RWPE1 (cell line): ENCODE measurements around the gene CCT3.
"Not testable (repeated sequence)": the region's sequence is repeated elsewhere in the genome, so short reads cannot be mapped to it uniquely, and the experiment has no call there.

Source experiments
- CTCF ChIA-PET: fragments of 350-600 bp; sonication (Branson Sonifier 250); formaldehyde crosslinking; extraction: SDS; loops from one replicate; lab custom pipeline; 2021; lab: Yijun Ruan, JAX
- POLR2A ChIA-PET: fragments of 400-600 bp; formaldehyde crosslinking; extraction: SDS; loops from one replicate; lab custom pipeline; 2020; ENCODE audit warnings: antibody characterized with exemption; ENCODE audit not compliant: low non-redundant PET; lab: Yijun Ruan, JAX
- DNase-seq: peaks from one replicate; pipeline ENCODE4 v3.0.0; 2012; ENCODE audit warnings: low spot score
- H3K27ac ChIP-seq: fragments of 450-650 bp; 2 replicates; pipeline ENCODE4 v1.5.1; 2017
- TF ChIP-seq, protein P1 (sequence below): fragments of 450-650 bp; conservative IDR thresholded peaks from 2 replicates; pipeline ENCODE4 v1.5.1; 2017; ENCODE audit warnings: low read depth, mild to moderate bottlenecking

Gene CCT3

DNA sequence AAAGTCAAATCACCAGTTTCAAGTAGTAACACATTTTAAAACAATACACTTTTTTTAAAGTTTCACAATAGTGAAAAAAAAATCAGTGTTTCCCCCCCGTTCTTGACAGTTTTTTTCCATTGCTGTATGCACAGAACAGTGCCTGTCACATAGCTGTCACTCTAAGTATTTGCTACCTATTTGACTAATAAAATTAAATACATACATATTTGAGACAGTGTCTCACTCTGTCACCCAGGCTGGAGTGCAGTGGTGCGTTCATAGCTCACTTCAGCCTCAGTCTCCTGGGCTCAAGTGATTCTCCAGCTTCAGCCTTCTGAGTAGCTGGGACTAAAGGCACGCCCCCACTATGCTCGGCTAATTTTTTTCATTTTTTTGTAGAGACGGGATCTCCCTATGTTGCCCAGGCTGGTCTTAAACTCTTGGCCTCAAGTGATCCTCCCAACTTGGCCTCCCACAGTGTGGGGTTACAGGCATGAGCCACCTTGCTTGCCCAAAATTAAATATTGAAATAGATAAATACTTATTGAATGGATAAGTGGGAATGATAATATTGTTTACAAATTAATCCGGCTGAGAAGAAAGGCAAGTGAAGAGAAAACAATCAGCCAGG, 18.3 kb upstream of the CCT3 start:
- ChIA-PET CTCF (interaction anchor here (0.6 to 1.5 kb wide), 8 partner anchors 9 to 380 kb away, joined by 3 to 4 read pairs (median 4); no protein-coding TSS in a partner anchor), POLR2A (no interaction called here)
- TF ChIP-seq, protein P1, sequence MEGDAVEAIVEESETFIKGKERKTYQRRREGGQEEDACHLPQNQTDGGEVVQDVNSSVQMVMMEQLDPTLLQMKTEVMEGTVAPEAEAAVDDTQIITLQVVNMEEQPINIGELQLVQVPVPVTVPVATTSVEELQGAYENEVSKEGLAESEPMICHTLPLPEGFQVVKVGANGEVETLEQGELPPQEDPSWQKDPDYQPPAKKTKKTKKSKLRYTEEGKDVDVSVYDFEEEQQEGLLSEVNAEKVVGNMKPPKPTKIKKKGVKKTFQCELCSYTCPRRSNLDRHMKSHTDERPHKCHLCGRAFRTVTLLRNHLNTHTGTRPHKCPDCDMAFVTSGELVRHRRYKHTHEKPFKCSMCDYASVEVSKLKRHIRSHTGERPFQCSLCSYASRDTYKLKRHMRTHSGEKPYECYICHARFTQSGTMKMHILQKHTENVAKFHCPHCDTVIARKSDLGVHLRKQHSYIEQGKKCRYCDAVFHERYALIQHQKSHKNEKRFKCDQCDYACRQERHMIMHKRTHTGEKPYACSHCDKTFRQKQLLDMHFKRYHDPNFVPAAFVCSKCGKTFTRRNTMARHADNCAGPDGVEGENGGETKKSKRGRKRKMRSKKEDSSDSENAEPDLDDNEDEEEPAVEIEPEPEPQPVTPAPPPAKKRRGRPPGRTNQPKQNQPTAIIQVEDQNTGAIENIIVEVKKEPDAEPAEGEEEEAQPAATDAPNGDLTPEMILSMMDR: no peak
- no peak for DNase-seq
- no peak overlapping the region for H3K27ac ChIP-seq

DNA sequence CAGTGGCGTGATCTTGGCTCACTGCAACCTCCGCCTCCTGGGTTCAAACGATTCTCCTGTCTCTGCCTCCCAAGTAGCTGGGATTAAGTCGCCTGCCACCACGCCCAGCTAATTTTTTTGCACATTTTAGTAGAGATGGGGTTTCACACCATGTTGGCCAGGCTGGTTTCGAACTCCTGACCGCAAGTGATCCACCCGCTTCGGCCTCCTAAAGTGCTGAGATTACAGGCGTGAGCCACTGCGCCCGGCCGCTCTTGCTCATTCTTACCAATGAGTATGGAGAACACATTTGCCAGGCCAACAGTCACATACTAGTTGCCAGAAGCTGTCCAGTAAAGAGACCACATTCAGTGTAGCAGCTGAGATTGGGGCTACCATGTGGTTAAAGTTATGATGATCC, 14.4 kb upstream of the CCT3 start:
- POLR2A ChIA-PET, CTCF ChIA-PET, DNase-seq, H3K27ac ChIP-seq: not testable (repeated sequence)

- no peak overlapping the region for H3K27ac ChIP-seq
- TF ChIP-seq, protein P1: no peak
- CTCF ChIA-PET: interaction anchor here (1.1 kb wide), 1 partner anchor 99 kb away, joined by 3 read pairs; no protein-coding TSS in a partner anchor
- POLR2A ChIA-PET: no interaction called here
- no peak for DNase-seq
These were observed 9.2 kb upstream of the CCT3 start for GRCh38 chr1:156347331-156347730.

DNA sequence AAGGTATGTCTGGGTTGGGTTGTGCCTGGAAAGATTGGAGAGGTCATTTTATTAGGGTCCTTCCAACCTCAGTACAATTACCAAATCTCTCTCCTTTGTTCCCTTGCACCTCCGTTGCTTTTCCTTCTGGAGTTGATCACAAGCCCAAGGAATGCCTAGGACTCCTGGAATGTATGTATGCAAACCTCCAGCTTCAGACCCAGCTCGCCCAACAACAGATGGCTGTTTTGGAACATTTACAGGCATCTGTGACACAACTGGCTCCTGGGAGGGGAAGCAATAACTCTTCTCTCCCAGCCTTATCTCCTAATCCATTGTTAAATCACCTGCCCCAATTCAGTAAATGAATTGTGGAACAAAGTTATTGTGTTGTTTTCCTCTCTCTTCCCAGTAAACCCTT, 8.5 kb upstream of the CCT3 start:
- TF ChIP-seq, protein P1: no peak
- DNase-seq: no peak
- POLR2A ChIA-PET: no interaction called here
- CTCF ChIA-PET: no interaction called here
- no peak overlapping the region for H3K27ac ChIP-seq

- DNase-seq, POLR2A ChIA-PET, H3K27ac ChIP-seq: not testable (repeated sequence)
- CTCF ChIA-PET: interaction anchor here (1.1 kb wide), 1 partner anchor 11 kb away, joined by 3 read pairs; no protein-coding TSS in a partner anchor
These were observed 7.9 kb upstream of the CCT3 start for GRCh38 chr1:156346035-156346434.

DNA sequence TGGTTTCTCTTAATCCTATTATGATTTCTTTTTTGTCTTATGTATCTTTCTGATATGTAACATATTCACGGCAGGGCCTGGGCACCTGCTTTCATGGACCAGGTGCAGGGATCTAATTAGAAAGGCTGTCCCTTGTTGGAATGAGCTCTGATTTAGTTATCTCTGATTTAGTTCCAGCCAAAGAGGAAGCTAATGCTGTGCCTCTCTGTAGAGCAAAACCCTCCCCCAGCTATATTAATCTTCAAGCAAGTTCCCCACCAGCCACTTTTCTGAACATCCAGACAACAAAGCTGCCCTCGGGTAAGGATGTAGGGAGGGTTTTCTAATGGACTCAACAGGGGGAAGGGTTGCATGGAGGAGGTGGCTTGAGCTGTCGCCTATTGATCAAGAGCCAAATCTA, 6.3 kb upstream of the CCT3 start:
- TF ChIP-seq, protein P1: no peak
- DNase-seq: no peak
- ChIA-PET POLR2A (no interaction called here), CTCF (interaction anchor here (0.7 kb wide), 1 partner anchor 71 kb away, joined by 4 read pairs; no protein-coding TSS in a partner anchor)
- H3K27ac ChIP-seq: no peak overlapping the region

DNA sequence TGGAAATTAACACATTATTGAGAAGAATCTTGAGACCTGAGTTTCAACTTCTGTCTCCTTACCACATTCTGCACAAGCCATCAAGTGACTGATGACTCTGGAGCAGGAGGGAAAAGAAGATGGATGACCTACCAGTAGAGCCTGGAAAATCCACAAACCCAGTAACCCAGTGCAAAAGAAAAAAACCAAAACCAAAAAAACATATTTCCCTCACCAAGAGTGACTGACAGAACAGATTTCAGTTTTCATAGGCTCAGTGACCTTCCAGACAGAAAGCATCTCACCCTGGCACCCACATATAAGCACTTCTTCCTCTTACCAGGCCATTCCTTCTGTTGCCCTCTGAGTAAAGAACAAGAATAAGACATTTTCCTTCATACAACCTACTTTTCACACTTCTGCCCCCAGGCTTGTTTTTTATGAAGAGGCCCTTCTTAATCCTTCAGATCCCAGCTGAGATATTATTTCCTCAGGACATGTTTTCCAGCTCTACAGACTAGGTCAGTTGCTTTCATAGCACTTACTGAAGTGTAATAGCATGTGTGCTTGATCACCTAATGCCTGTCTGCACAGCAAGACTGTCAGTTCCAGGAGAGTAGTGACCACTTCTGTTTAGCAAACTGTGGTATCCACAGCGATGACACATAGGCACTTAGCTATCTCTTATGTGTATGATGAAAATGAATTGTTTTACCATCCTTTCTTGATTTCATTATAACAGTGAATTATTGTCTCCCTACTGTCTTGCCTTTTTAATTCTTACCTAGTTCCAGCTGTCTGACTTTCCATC, 4.3 kb upstream of the CCT3 start:
- TF ChIP-seq, protein P1: no peak
- H3K27ac ChIP-seq: no peak overlapping the region
- ChIA-PET CTCF (interaction anchor here (0.6 kb wide), 1 partner anchor 17 kb away, joined by 4 read pairs; no protein-coding TSS in a partner anchor), POLR2A (no interaction called here)
- DNase-seq: no peak
